Measurements from ENCODE around the gene LLCFC1.

LLCFC1 gene

GRCh38 chr7:142927085-142927745 is 12.1 kb upstream of the LLCFC1 start:
- TF ChIP-seq ARNTL (CRISPR knock-in tag; IDR thresholded peaks at IDR 0.05; ENCODE audit: borderline replicate concordance, low read depth) (no peak), RARB (CRISPR knock-in tag; IDR thresholded peaks at IDR 0.05) (no peak), ZNF70 (CRISPR knock-in tag; IDR thresholded peaks at IDR 0.05) (no peak), TOX (CRISPR knock-in tag; IDR thresholded peaks at IDR 0.05; ENCODE audit: borderline replicate concordance) (no peak), PATZ1 (CRISPR knock-in tag; IDR thresholded peaks at IDR 0.05; ENCODE audit: borderline replicate concordance) (no peak), ZFP30 (CRISPR knock-in tag; IDR thresholded peaks at IDR 0.05) (no peak), ESRRG (CRISPR knock-in tag; IDR thresholded peaks at IDR 0.05) (no peak), ZFP3 (CRISPR knock-in tag; IDR thresholded peaks at IDR 0.05) (no peak)
- no peak for ATAC-seq

- no peak for TF ChIP-seq PPARA (CRISPR knock-in tag; IDR thresholded peaks at IDR 0.05; ENCODE audit: borderline replicate concordance)
- TF ChIP-seq ZNF8 (CRISPR knock-in tag; IDR thresholded peaks at IDR 0.05) = no peak
- TF ChIP-seq ZFP3 (CRISPR knock-in tag; IDR thresholded peaks at IDR 0.05) = no peak
- TF ChIP-seq, protein P1, sequence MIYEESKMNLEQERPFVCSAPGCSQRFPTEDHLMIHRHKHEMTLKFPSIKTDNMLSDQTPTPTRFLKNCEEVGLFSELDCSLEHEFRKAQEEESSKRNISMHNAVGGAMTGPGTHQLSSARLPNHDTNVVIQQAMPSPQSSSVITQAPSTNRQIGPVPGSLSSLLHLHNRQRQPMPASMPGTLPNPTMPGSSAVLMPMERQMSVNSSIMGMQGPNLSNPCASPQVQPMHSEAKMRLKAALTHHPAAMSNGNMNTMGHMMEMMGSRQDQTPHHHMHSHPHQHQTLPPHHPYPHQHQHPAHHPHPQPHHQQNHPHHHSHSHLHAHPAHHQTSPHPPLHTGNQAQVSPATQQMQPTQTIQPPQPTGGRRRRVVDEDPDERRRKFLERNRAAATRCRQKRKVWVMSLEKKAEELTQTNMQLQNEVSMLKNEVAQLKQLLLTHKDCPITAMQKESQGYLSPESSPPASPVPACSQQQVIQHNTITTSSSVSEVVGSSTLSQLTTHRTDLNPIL (CRISPR knock-in tag; IDR thresholded peaks at IDR 0.05; ENCODE audit: low read depth) = no peak
- TF ChIP-seq ZNF70 (CRISPR knock-in tag; IDR thresholded peaks at IDR 0.05) = no peak
- no peak for TF ChIP-seq CSRNP3 (CRISPR knock-in tag; IDR thresholded peaks at IDR 0.05)
- no peak for TF ChIP-seq ARNTL (CRISPR knock-in tag; IDR thresholded peaks at IDR 0.05; ENCODE audit: borderline replicate concordance, low read depth)
- TF ChIP-seq PATZ1 (CRISPR knock-in tag; IDR thresholded peaks at IDR 0.05; ENCODE audit: borderline replicate concordance) = no peak
- no peak for TF ChIP-seq ISL1 (CRISPR knock-in tag; IDR thresholded peaks at IDR 0.05)
- no peak for TF ChIP-seq RARB (CRISPR knock-in tag; IDR thresholded peaks at IDR 0.05)
- no peak for TF ChIP-seq OSR1 (CRISPR knock-in tag; IDR thresholded peaks at IDR 0.05)
- TF ChIP-seq GLIS3 (CRISPR knock-in tag; IDR thresholded peaks at IDR 0.05) = no peak
- no peak for TF ChIP-seq ZFP30 (CRISPR knock-in tag; IDR thresholded peaks at IDR 0.05)
- no peak for TF ChIP-seq TCF4 (CRISPR knock-in tag; IDR thresholded peaks at IDR 0.05; ENCODE audit: borderline replicate concordance)
- TF ChIP-seq ESRRG (CRISPR knock-in tag; IDR thresholded peaks at IDR 0.05) = no peak
- TF ChIP-seq TOX (CRISPR knock-in tag; IDR thresholded peaks at IDR 0.05; ENCODE audit: borderline replicate concordance) = no peak
- no peak for TF ChIP-seq SNAI2 (CRISPR knock-in tag; IDR thresholded peaks at IDR 0.05)
- TF ChIP-seq CSDC2 (CRISPR knock-in tag; IDR thresholded peaks at IDR 0.05) = no peak
- ATAC-seq = no peak
These were observed 11.3 kb upstream of the LLCFC1 start for GRCh38 chr7:142927949-142928348.

GRCh38 chr7:142930126-142930730 is 9.1 kb upstream of the LLCFC1 start:
- no peak for ATAC-seq
- no peak for TF ChIP-seq TOX (CRISPR knock-in tag; IDR thresholded peaks at IDR 0.05; ENCODE audit: borderline replicate concordance)

GRCh38 chr7:142932386-142933091 is 6.7 kb upstream of the LLCFC1 start:
- peak; percentile 24; the same call in 2 of the 3 replicates for ATAC-seq
- no peak for TF ChIP-seq ZC3H10 (CRISPR knock-in tag; IDR thresholded peaks at IDR 0.05)
- no peak for TF ChIP-seq BACH2 (CRISPR knock-in tag; IDR thresholded peaks at IDR 0.05; ENCODE audit: borderline replicate concordance)
- TF ChIP-seq PATZ1 (CRISPR knock-in tag; IDR thresholded peaks at IDR 0.05; ENCODE audit: borderline replicate concordance) = no peak
- TF ChIP-seq, protein P1 (CRISPR knock-in tag; IDR thresholded peaks at IDR 0.05; ENCODE audit: low read depth) = no peak
- TF ChIP-seq TOX (CRISPR knock-in tag; IDR thresholded peaks at IDR 0.05; ENCODE audit: borderline replicate concordance) = no peak
- TF ChIP-seq ZFP30 (CRISPR knock-in tag; IDR thresholded peaks at IDR 0.05) = no peak
- no peak for TF ChIP-seq CSRNP3 (CRISPR knock-in tag; IDR thresholded peaks at IDR 0.05)
- TF ChIP-seq ZNF565 (CRISPR knock-in tag; conservative IDR thresholded peaks at IDR 0.05; ENCODE audit: low read depth) = no peak
- TF ChIP-seq CSDC2 (CRISPR knock-in tag; IDR thresholded peaks at IDR 0.05) = no peak
- no peak for TF ChIP-seq ISL1 (CRISPR knock-in tag; IDR thresholded peaks at IDR 0.05)
- TF ChIP-seq RARB (CRISPR knock-in tag; IDR thresholded peaks at IDR 0.05) = no peak
- no peak for TF ChIP-seq SNAI2 (CRISPR knock-in tag; IDR thresholded peaks at IDR 0.05)
